ENCODE data around the gene PCDHGA6.

Gene PCDHGA6

GRCh38 chr5:141362719-141363118, 11.0 kb upstream of the PCDHGA6 start:
- H3K9me3 ChIP-seq (replicated peaks; ENCODE audit: insufficient read depth, low read length): no peaks in the 10 kb centered on the region
- no peak for DNase-seq

GRCh38 chr5:141363952-141364660, 9.6 kb upstream of the PCDHGA6 start, which contains the start of gene PCDHGA5:
TSS of gene PCDHGA5 (plus strand) at chr5:141364162. CDS start at chr5:141364331, 169 bp downstream.
- H3K4me3 ChIP-seq (ENCODE audit: low read length): no peak within 1 kb of the TSS
- no peaks in the 10 kb centered on the region for H3K9me2 ChIP-seq (replicated peaks; ENCODE audit: insufficient read depth, low read length)
- DNase-seq: no peak
- H2AFZ ChIP-seq (ENCODE audit: low read length): no peak within 1 kb of the TSS
- no peaks in the 10 kb centered on the region for H3K36me3 ChIP-seq (replicated peaks; ENCODE audit: insufficient read depth, low read length)
- no peaks in the 10 kb centered on the region for H4K20me1 ChIP-seq (ENCODE audit: insufficient read depth, low read length)
- H3K9ac ChIP-seq (ENCODE audit: low read length): no peak within 1 kb of the TSS
- H3K79me2 ChIP-seq (ENCODE audit: low read length): no peaks in the 10 kb centered on the region
- H3K4me1 ChIP-seq (ENCODE audit: low read length): no peaks in the 10 kb centered on the region
- H3K27me3 ChIP-seq (replicated peaks; ENCODE audit: insufficient read depth, low read length): no peaks in the 10 kb centered on the region; the same call in none of the 2 replicates
- H3K27ac ChIP-seq (ENCODE audit: low read length): no peak within 1 kb of the TSS
- TF ChIP-seq CTCF (IDR thresholded peaks at IDR 0.05; ENCODE audit: low read length): no peak
- TF ChIP-seq EZH2 (optimal IDR thresholded peaks at IDR 0.05; ENCODE audit: low read depth, low read length): no peak
- no peak for TF ChIP-seq EZH2phosphoT487 (IDR thresholded peaks at IDR 0.05; ENCODE audit: low read length)
- no peaks in the 10 kb centered on the region for H3F3A ChIP-seq (ENCODE audit: insufficient read depth, low read length)
- no peaks in the 10 kb centered on the region for H3K9me3 ChIP-seq (replicated peaks; ENCODE audit: insufficient read depth, low read length)
- H3K4me2 ChIP-seq (ENCODE audit: low read depth, low read length): no peak within 1 kb of the TSS

More at GRCh38 chr5:141362719-141363118, 11.0 kb upstream of the PCDHGA6 start:
- H3K9ac ChIP-seq (ENCODE audit: low read length): no peak overlapping the region
- no peak overlapping the region for H3K4me2 ChIP-seq (ENCODE audit: low read depth, low read length)
- no peak overlapping the region for H3K27ac ChIP-seq (ENCODE audit: low read length)
- no peak overlapping the region for H3K4me3 ChIP-seq (ENCODE audit: low read length)
- no peaks in the 10 kb centered on the region for H4K20me1 ChIP-seq (ENCODE audit: insufficient read depth, low read length)
- H2AFZ ChIP-seq (ENCODE audit: low read length): no peak overlapping the region
- H3K79me2 ChIP-seq (ENCODE audit: low read length): no peaks in the 10 kb centered on the region
- H3K9me2 ChIP-seq (replicated peaks; ENCODE audit: insufficient read depth, low read length): no peaks in the 10 kb centered on the region
- no peaks in the 10 kb centered on the region for H3K4me1 ChIP-seq (ENCODE audit: low read length)
- H3K36me3 ChIP-seq (replicated peaks; ENCODE audit: insufficient read depth, low read length): no peaks in the 10 kb centered on the region
- no peak for TF ChIP-seq EZH2phosphoT487 (IDR thresholded peaks at IDR 0.05; ENCODE audit: low read length)
- no peak for TF ChIP-seq CTCF (IDR thresholded peaks at IDR 0.05; ENCODE audit: low read length)
- no peak for TF ChIP-seq EZH2 (optimal IDR thresholded peaks at IDR 0.05; ENCODE audit: low read depth, low read length)
- no peaks in the 10 kb centered on the region; the same call in none of the 2 replicates for H3K27me3 ChIP-seq (replicated peaks; ENCODE audit: insufficient read depth, low read length)
- no peaks in the 10 kb centered on the region for H3F3A ChIP-seq (ENCODE audit: insufficient read depth, low read length)

- Histone ChIP-seq H3K4me1 (ENCODE audit: low read length) (no peaks in the 10 kb centered on the region), H3K9me3 (replicated peaks; ENCODE audit: insufficient read depth, low read length) (no peaks in the 10 kb centered on the region), H3K4me3 (ENCODE audit: low read length) (no peak overlapping the region), H4K20me1 (ENCODE audit: insufficient read depth, low read length) (no peaks in the 10 kb centered on the region), H3K9ac (ENCODE audit: low read length) (no peak overlapping the region), H3K79me2 (ENCODE audit: low read length) (no peaks in the 10 kb centered on the region), H3K4me2 (ENCODE audit: low read depth, low read length) (no peak overlapping the region), H3K9me2 (replicated peaks; ENCODE audit: insufficient read depth, low read length) (no peaks in the 10 kb centered on the region), H2AFZ (ENCODE audit: low read length) (no peak overlapping the region), H3F3A (ENCODE audit: insufficient read depth, low read length) (no peaks in the 10 kb centered on the region), H3K27me3 (replicated peaks; ENCODE audit: insufficient read depth, low read length) (no peaks in the 10 kb centered on the region; the same call in none of the 2 replicates), H3K36me3 (replicated peaks; ENCODE audit: insufficient read depth, low read length) (no peaks in the 10 kb centered on the region), H3K27ac (ENCODE audit: low read length) (no peak overlapping the region)
- no peak for DNase-seq
- TF ChIP-seq EZH2 (optimal IDR thresholded peaks at IDR 0.05; ENCODE audit: low read depth, low read length) (no peak), CTCF (IDR thresholded peaks at IDR 0.05; ENCODE audit: low read length) (no peak), EZH2phosphoT487 (IDR thresholded peaks at IDR 0.05; ENCODE audit: low read length) (no peak)
Observed at GRCh38 chr5:141366016-141366896, 7.4 kb upstream of the PCDHGA6 start.
